Stimulated activated CD8-positive, alpha-beta memory T cell treated with anti-CD3 and anti-CD28 coated beads, Interleukin-15, amount 100 ng/mL, for 24 hours (primary cell): ENCODE measurements around the gene PTPDC1.

Source experiments
- DNase-seq: peaks from one replicate; pipeline ENCODE4 v3.0.0-alpha.2; 2020; ENCODE audit warnings: low read depth

The PTPDC1 gene

GRCh38 chr9:94140791-94141790 lies 56.8 kb downstream of the PTPDC1 start:
- DNase-seq: no peak

GRCh38 chr9:94142353-94142752 lies 58.1 kb downstream of the PTPDC1 start:
- DNase-seq: no peak

- no peak for DNase-seq
Observed at GRCh38 chr9:94144394-94144793, 60.1 kb downstream of the PTPDC1 start.

GRCh38 chr9:94145640-94146039 lies 61.4 kb downstream of the PTPDC1 start:
- DNase-seq: no peak

GRCh38 chr9:94147776-94148175 lies 63.5 kb downstream of the PTPDC1 start:
- no peak for DNase-seq

GRCh38 chr9:94148419-94148818 lies 64.2 kb downstream of the PTPDC1 start:
- DNase-seq: no peak

- no peak for DNase-seq
Observed at GRCh38 chr9:94149696-94150095, 65.4 kb downstream of the PTPDC1 start.

- no peak for DNase-seq
Observed at GRCh38 chr9:94150279-94150828, 66.1 kb downstream of the PTPDC1 start.

GRCh38 chr9:94150890-94151650 lies 66.8 kb downstream of the PTPDC1 start:
- no peak for DNase-seq

- no peak for DNase-seq
Observed at GRCh38 chr9:94153905-94154304, 69.6 kb downstream of the PTPDC1 start.

GRCh38 chr9:94156348-94157049 lies 72.2 kb downstream of the PTPDC1 start:
- no peak for DNase-seq

GRCh38 chr9:94157050-94157801 lies 73.0 kb downstream of the PTPDC1 start:
- DNase-seq: no peak
